AG10803 (cell line): Measurements from ENCODE around the gene SEC31A.
A peak's percentile ranks its signal among the peaks of the same experiment; 100 is the strongest.

Experiments
- DNase-seq: peaks from one replicate; pipeline ENCODE4 v3.0.0; 2010; ENCODE audit warnings: low read depth
- H3K4me3 ChIP-seq: 2 replicates; pipeline ENCODE4 v1.5.1; 2011; ENCODE audit warnings: mild to moderate bottlenecking, low read length, control low read depth
- TF ChIP-seq, protein P1 (sequence below): conservative IDR thresholded peaks from 2 replicates; pipeline ENCODE4 v1.5.1; 2011; ENCODE audit warnings: mild to moderate bottlenecking, low read length, control low read depth, inconsistent platforms

SEC31A gene

DNA sequence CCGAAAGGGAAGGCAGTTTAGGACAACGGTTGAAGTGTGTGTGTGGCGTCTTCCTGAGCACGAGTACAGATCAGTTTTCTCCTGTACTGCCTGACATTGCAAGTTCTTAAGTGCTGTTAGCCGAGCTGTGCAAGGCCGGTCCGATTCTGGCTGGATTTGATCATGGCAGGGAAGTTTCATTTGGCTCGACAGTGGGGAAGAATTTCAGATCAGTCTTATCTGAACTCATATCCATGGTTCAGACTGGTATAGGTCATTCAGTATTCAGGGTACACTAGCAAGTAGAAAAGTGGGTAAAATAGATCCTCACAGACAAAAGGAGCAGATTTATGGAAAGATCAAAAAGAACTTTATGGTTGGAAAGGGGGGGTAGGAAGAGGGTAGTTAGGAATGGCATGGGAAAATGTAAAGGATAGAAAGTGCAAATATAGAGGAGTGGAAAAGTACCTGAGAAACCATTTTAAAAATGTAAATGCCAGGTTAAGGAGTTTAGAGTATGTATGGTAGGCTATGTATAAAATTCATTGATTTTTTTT is 10.3 kb upstream of the SEC31A start:
- TF ChIP-seq, protein P1, sequence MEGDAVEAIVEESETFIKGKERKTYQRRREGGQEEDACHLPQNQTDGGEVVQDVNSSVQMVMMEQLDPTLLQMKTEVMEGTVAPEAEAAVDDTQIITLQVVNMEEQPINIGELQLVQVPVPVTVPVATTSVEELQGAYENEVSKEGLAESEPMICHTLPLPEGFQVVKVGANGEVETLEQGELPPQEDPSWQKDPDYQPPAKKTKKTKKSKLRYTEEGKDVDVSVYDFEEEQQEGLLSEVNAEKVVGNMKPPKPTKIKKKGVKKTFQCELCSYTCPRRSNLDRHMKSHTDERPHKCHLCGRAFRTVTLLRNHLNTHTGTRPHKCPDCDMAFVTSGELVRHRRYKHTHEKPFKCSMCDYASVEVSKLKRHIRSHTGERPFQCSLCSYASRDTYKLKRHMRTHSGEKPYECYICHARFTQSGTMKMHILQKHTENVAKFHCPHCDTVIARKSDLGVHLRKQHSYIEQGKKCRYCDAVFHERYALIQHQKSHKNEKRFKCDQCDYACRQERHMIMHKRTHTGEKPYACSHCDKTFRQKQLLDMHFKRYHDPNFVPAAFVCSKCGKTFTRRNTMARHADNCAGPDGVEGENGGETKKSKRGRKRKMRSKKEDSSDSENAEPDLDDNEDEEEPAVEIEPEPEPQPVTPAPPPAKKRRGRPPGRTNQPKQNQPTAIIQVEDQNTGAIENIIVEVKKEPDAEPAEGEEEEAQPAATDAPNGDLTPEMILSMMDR: no peak
- peak overlapping the region; percentile 86 for H3K4me3 ChIP-seq

GRCh38 chr4:82900411-82901182 is 9.6 kb upstream of the SEC31A start, which contains the start of gene THAP9:
Gene THAP9, plus strand, starts transcription at chr4:82900735. Its CDS starts 68 bp downstream, at chr4:82900803.
- peak; percentile 100 for DNase-seq
- H3K4me3 ChIP-seq: peak within 1 kb of the TSS; percentile 86
- TF ChIP-seq, protein P1: no peak

More for the DNA sequence above, 10.3 kb upstream of the SEC31A start:
- no peak for DNase-seq

DNA sequence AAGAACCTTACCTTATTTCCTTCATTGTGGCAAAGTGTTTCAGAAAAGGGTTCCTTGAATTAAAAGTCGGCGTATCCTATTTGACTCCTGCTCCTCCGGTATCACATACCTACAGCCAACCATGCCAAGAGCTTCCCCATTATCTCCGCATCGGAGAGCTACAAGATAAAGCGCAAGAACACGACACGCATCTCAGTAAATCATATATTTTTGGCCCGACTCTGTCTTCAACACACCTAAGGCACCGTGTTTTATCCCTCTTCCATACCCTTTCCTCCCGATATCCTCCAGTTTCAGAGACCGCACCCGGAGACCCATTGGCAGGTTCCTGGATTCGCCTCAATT is 9.1 kb upstream of the SEC31A start:
- DNase-seq: no peak
- peak overlapping the region; percentile 86 for H3K4me3 ChIP-seq
- TF ChIP-seq, protein P1: no peak

- no peak for DNase-seq
- TF ChIP-seq, protein P1: no peak
These were observed 8.6 kb upstream of the SEC31A start for GRCh38 chr4:82899374-82900065.

DNA sequence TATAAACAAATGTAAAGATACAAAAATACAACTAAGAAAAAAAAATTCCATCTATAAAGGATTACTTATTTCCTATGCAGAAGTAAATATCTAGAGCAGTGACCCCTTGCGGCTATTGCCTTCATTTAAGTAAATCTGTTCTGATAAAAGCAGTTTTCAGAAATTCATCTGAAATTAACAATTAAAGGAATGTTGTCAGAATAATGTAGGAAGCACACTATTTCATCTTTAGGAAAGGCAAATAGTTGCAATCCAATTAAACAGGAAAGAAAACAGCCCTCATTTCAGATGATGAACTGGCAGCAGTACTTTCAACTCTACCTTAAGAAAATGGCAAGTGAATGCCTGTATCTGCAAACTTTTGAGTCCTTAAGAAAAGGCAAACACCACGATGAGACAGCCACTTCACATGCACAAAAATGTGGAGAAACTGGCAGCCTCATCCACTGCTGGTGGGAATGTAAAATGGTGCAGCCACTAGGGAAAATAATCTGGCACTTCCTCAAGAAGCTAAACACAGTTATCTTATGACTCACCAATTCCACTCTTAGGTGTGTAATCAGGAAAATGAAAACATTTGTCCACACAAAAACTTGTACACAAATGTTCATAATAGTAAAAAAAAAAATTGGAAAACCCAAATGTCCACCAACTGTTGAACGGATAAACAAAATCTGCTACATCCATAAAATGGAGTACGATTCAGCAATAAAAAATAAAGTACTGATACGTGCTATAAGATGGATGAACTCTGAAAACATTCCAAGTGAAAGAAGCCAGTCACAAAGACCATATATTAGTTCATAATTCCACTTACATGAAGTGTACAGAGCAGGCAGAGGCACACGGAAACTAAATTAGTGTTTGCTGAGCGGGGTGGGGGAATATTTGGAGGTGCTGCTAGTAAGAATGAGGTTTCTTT is 7.6 kb upstream of the SEC31A start:
- peak overlapping the region; percentile 86 for H3K4me3 ChIP-seq
- TF ChIP-seq, protein P1: peak; percentile 48
- DNase-seq: peak; percentile 94

More at GRCh38 chr4:82899374-82900065, 8.6 kb upstream of the SEC31A start:
- peak overlapping the region; percentile 86 for H3K4me3 ChIP-seq

GRCh38 chr4:82896755-82897154 is 5.8 kb upstream of the SEC31A start:
- no peak overlapping the region for H3K4me3 ChIP-seq
- TF ChIP-seq, protein P1: no peak
- no peak for DNase-seq
